Kidney (tissue), 14 donors: ENCODE results near the gene ABCA12. TPM values are rescaled to one million over a fixed set of nuclear protein-coding genes. Genes with fewer than 3 reads are reported as not detected.

Experiments
- DNase-seq, 5 donors: peaks; one replicate each; pipeline ENCODE4 v3.0.0-alpha.2; 2013 to 2020
- FAIRE-seq: peaks from 2 replicates; lab custom pipeline; 2012; peaks lifted over from hg19 to GRCh38; lab: Jason Lieb, UNC
- H3K27ac ChIP-seq, 2 donors: one replicate each; pipeline ENCODE4 v1.7.0; 2013; ENCODE audit warnings: low read depth in 2 of 2, low read length in 2 of 2, inconsistent platforms in 1 of 2
- H3K27me3 ChIP-seq: one replicate; pipeline ENCODE4 v1.7.1; 2013; ENCODE audit warnings: low read length, inconsistent platforms; ENCODE audit not compliant: control insufficient read depth, insufficient read depth
- H3K36me3 ChIP-seq, 3 donors: one replicate each; pipeline versions ENCODE4 v1.7.0 to v1.7.1; 2013; ENCODE audit warnings: low read length in 3 of 3, control low read depth in 1 of 3, inconsistent platforms in 1 of 3; ENCODE audit not compliant: insufficient read depth in 3 of 3, control insufficient read depth in 2 of 3
- H3K4me1 ChIP-seq, 3 donors: one replicate each; pipeline versions ENCODE4 v1.7.0 to v1.7.1; 2013; ENCODE audit warnings: low read length in 3 of 3, inconsistent platforms in 1 of 3, low read depth in 1 of 3; ENCODE audit not compliant: control insufficient read depth in 2 of 3, insufficient read depth in 2 of 3
- H3K4me3 ChIP-seq, 3 donors: one replicate each; pipeline versions ENCODE4 v1.7.0 to v1.8.1; 2013; ENCODE audit warnings: low read length in 3 of 3, control low read depth in 1 of 3, inconsistent platforms in 1 of 3
- H3K9ac ChIP-seq, 3 donors: one replicate each; pipeline versions ENCODE4 v1.7.0 to v1.7.1; 2013; ENCODE audit warnings: low read length in 3 of 3, control low read depth in 1 of 3, inconsistent platforms in 1 of 3
- H3K9me3 ChIP-seq, 3 donors: one replicate each; pipeline versions ENCODE4 v1.7.0 to v1.7.1; 2013; ENCODE audit warnings: low read length in 3 of 3, control low read depth in 1 of 3, inconsistent platforms in 1 of 3; ENCODE audit not compliant: control insufficient read depth in 2 of 3, insufficient read depth in 1 of 3
- intact Hi-C: fragments of 100-400 bp; cut with DNase I; formaldehyde crosslinking; loops from one replicate; pipeline ENCODE4 v1.11.1; 2022
- polyA plus RNA-seq: library from polyadenylated mRNA; stranded (reverse); fragments of 350-450 nt; fragmentation: Illumina TruSeq; extraction: RNeasy Lipid Tissue Mini Kit (QIAGEN cat#74804); gene quantifications from one replicate; pipeline ENCODE4 v1.2.3, GENCODE V29; 2014; ENCODE audit warnings: low read depth, low replicate concordance; ENCODE audit not compliant: insufficient read depth
- total RNA-seq: library from RNA; stranded (reverse); fragmentation: NEBNext Ultra II Directional; extraction: Animal tissue kit (Norgen Biotek cat#: 25700); gene quantifications from one replicate; pipeline ENCODE4 v1.2.1, GENCODE V29; 2021
- TF ChIP-seq, protein P1 (sequence below): IDR thresholded peaks from 3 replicates; pipeline ENCODE4 v1.5.1; 2012; ENCODE audit warnings: mild to moderate bottlenecking, moderate library complexity, borderline replicate concordance; ENCODE audit not compliant: insufficient read depth; ENCODE audit errors: extremely low read depth
- donor health status: control.
- donor health status: control.
- donor health status: control.
- donor health status: control.
- donor health status: control.
- donor health status: DM: yes; HTN: yes; CAD: no.
- donor health status: Normal renal cell carcinoma (clear cell type).

The ABCA12 gene
- total and polyA plus RNA-seq, 2 donors from 2014 or later, result 0.37 to 3.0 TPM

DNA sequence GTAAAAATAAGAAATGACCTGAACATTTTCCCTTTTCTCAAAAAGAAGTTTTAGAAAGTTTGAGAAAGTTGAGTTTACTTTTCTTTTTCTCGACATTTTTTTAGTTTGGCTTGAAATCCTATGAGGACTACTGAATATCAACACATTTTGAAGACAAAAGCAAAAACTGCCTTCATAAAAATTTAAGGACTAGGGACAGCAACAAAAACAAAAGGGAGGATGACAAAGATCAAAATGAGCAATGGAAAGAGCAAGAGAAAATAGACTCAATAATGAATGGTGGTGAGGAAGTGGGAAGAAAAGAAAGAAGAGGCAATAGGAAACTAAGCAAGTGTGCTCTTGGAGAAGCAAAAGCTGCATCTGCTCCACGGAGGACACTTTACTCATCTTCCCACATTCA, 82.5 kb downstream of the ABCA12 start:
- Histone ChIP-seq H3K4me1 (no peaks in the 10 kb centered on the region), H3K4me3 (no peak overlapping the region), H3K9me3 (no peaks in the 10 kb centered on the region), H3K27ac (no peak overlapping the region), H3K27me3 (no peaks in the 10 kb centered on the region), H3K9ac (no peak overlapping the region), H3K36me3 (no peaks in the 10 kb centered on the region)
- FAIRE-seq (peak; percentile 46), DNase-seq (no peak)
- TF ChIP-seq, protein P1, sequence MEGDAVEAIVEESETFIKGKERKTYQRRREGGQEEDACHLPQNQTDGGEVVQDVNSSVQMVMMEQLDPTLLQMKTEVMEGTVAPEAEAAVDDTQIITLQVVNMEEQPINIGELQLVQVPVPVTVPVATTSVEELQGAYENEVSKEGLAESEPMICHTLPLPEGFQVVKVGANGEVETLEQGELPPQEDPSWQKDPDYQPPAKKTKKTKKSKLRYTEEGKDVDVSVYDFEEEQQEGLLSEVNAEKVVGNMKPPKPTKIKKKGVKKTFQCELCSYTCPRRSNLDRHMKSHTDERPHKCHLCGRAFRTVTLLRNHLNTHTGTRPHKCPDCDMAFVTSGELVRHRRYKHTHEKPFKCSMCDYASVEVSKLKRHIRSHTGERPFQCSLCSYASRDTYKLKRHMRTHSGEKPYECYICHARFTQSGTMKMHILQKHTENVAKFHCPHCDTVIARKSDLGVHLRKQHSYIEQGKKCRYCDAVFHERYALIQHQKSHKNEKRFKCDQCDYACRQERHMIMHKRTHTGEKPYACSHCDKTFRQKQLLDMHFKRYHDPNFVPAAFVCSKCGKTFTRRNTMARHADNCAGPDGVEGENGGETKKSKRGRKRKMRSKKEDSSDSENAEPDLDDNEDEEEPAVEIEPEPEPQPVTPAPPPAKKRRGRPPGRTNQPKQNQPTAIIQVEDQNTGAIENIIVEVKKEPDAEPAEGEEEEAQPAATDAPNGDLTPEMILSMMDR, result no peak
- intact Hi-C loops, result no loop called here

DNA sequence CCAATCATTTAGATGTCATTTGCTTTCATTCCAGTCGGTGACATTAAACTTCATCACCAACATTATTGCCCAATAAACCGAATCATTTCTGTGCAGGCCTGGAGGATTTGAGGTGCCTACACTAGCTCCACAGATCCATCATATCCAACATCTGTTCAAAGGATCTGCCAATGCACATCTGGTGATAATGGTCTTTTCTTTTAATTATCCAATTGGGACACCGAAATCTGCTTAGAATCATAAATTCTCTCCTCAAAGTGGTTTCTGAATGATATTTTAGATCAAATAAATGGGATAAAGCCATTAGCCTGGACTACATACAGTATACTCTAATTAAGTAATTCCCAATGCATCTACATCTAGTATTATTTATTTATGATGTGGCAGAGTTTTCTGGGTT, 85.6 kb downstream of the ABCA12 start:
- no peak for FAIRE-seq
- intact Hi-C loops, result no loop called here
- H3K4me1 ChIP-seq, result no peaks in the 10 kb centered on the region
- no peaks in the 10 kb centered on the region for H3K27me3 ChIP-seq
- TF ChIP-seq, protein P1, result no peak
- no peak for DNase-seq
- H3K36me3 ChIP-seq, result no peaks in the 10 kb centered on the region
- no peaks in the 10 kb centered on the region for H3K9me3 ChIP-seq
- no peak overlapping the region for H3K4me3 ChIP-seq
- H3K27ac ChIP-seq, result no peak overlapping the region
- no peak overlapping the region for H3K9ac ChIP-seq

DNA sequence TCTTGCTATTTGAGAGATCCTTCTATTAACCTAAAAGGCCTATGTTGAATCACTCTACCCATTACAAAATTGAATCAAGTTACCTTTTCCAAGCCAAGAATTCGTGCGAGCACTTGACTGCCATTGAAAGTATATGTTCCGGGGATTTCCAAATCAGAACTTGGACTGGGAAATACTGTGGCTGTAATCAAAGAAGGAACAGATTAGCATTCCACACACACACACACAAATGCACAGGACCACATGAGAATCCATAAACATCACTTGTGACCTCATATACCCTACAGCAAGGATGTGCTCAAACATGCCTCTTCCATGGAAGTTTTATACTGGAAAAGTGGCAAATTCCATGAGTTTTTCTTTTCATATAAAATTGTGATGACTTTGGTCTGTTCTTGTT, 86.0 kb downstream of the ABCA12 start:
- DNase-seq (no peak), FAIRE-seq (no peak)
- H3K4me1 ChIP-seq, result no peaks in the 10 kb centered on the region
- intact Hi-C loops, result no loop called here
- H3K36me3 ChIP-seq, result no peaks in the 10 kb centered on the region
- no peak overlapping the region for H3K9ac ChIP-seq
- TF ChIP-seq, protein P1, result no peak
- H3K4me3 ChIP-seq, result no peak overlapping the region
- H3K9me3 ChIP-seq, result peaks cover 0 to under 1% (median 0%) of the 10 kb centered on the region in 3 donors
- H3K27me3 ChIP-seq, result no peaks in the 10 kb centered on the region
- no peak overlapping the region for H3K27ac ChIP-seq

DNA sequence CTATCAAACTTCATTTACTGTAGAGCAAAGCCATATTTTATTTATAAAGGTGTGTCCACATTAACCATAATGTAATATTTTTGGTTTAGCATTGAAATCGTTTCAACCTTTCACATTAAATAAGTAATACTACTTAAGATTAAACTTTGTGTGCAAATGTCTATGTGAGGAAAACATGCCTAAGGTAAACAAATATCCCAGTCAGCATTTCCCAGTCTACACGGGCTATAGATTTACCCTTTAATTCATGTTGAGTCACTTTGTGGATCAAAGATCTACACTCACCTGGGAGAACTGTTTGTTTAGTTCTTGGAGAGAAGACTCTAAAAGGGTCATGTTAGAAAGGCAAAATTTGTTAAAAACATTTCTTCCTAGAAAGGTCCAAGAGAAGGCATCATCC, 89.1 kb downstream of the ABCA12 start:
- no peak for DNase-seq
- Histone ChIP-seq H3K36me3 (no peaks in the 10 kb centered on the region), H3K4me3 (no peak overlapping the region), H3K4me1 (no peaks in the 10 kb centered on the region), H3K9me3 (peaks cover 0 to 3% (median 0%) of the 10 kb centered on the region in 3 donors), H3K9ac (no peak overlapping the region), H3K27me3 (no peaks in the 10 kb centered on the region), H3K27ac (no peak overlapping the region)
- TF ChIP-seq, protein P1, result no peak
- intact Hi-C loops, result no loop called here
- FAIRE-seq, result no peak
